Astrocyte of the spinal cord (primary cell): ENCODE measurements around the gene UNC5C.

Experiments used
- DNase-seq: peaks from one replicate; pipeline ENCODE4 v3.0.0; 2011; ENCODE audit warnings: low read depth, low spot score
- H3K4me3 ChIP-seq: 2 replicates; pipeline ENCODE4 v1.5.1; 2011; ENCODE audit warnings: low read depth, mild to moderate bottlenecking, low read length, moderate library complexity
- CTCF ChIP-seq: IDR thresholded peaks from 2 replicates; pipeline ENCODE4 v1.5.1; 2012; ENCODE audit warnings: low read depth, mild to moderate bottlenecking, low read length, inconsistent platforms
- in situ Hi-C: cut with HindIII; loops from 2 replicates; pipeline ENCODE4 v1.10.0; 2017; ENCODE audit warnings: low sequenced_read_pairs

Gene UNC5C

GRCh38 chr4:95118497-95118896, 430.3 kb downstream of the UNC5C start:
- H3K4me3 ChIP-seq = no peak overlapping the region
- DNase-seq = no peak
- in situ Hi-C loops = no loop called here
- TF ChIP-seq CTCF = no peak

GRCh38 chr4:95114521-95114920, 434.3 kb downstream of the UNC5C start:
- TF ChIP-seq CTCF = no peak
- no peak overlapping the region for H3K4me3 ChIP-seq
- peak; percentile 15 for DNase-seq
- in situ Hi-C loops = no loop called here
